HepG2 (cell line): ENCODE measurements around the gene MAP3K1. TPM values are rescaled to one million over a fixed set of nuclear protein-coding genes. Genes with fewer than 3 reads are reported as not detected.

Source experiments
- CBFB ChIP-seq: sonication (generic); formaldehyde crosslinking; IDR thresholded peaks from 2 replicates; pipeline ENCODE4 v1.4.0; 2020; ENCODE audit warnings: missing genetic modification reagents
- CCAR2 ChIP-seq: fragments of 200-400 bp; formaldehyde crosslinking; optimal IDR thresholded peaks from 2 replicates; pipeline ENCODE3; 2018; ENCODE audit warnings: low read depth, mild to moderate bottlenecking, low read length, moderate library complexity
- DMAP1 ChIP-seq: IDR thresholded peaks from 2 replicates; pipeline ENCODE4 v1.6.1; 2016
- EZH2 ChIP-seq: conservative IDR thresholded peaks from 2 replicates; pipeline ENCODE4 v1.6.1; 2012; ENCODE audit warnings: mild to moderate bottlenecking, low read depth, low read length, moderate library complexity
- FOXP4 ChIP-seq: sonication (generic); formaldehyde crosslinking; IDR thresholded peaks from 2 replicates; pipeline ENCODE4 v1.4.0; 2020; ENCODE audit warnings: missing genetic modification reagents
- ISL2 ChIP-seq: sonication (generic); formaldehyde crosslinking; IDR thresholded peaks from 2 replicates; pipeline ENCODE4 v1.5.0; 2020; ENCODE audit warnings: missing genetic modification reagents
- MYC ChIP-seq: sonication (generic); formaldehyde crosslinking; IDR thresholded peaks from 2 replicates; pipeline ENCODE4 v1.9.0; 2021; ENCODE audit warnings: missing genetic modification reagents, borderline replicate concordance
- MZF1 ChIP-seq: sonication (generic); formaldehyde crosslinking; IDR thresholded peaks from 2 replicates; pipeline ENCODE4 v1.8.1; 2023; ENCODE audit warnings: mild to moderate bottlenecking, missing genetic modification reagents, borderline replicate concordance
- NR2C2 ChIP-seq: sonication (generic); formaldehyde crosslinking; IDR thresholded peaks from 2 replicates; pipeline ENCODE4 v1.4.0; 2020; ENCODE audit warnings: missing genetic modification reagents, mild to moderate bottlenecking, moderate library complexity, borderline replicate concordance
- SPEN ChIP-seq: sonication (generic); formaldehyde crosslinking; IDR thresholded peaks from 2 replicates; pipeline ENCODE4 v1.5.1; 2020; ENCODE audit warnings: low read depth, mild to moderate bottlenecking, missing genetic modification reagents
- U2AF2 ChIP-seq: fragments of 200-400 bp; formaldehyde crosslinking; IDR thresholded peaks from 2 replicates; pipeline ENCODE4 v1.6.1; 2017; ENCODE audit warnings: low read depth, mild to moderate bottlenecking, low read length
- ZBTB40 ChIP-seq, 2 experiments: fragments of 450-650 bp in 1 of 2; sonication (generic) in 1 of 2; formaldehyde crosslinking in 1 of 2; IDR thresholded peaks; 2 replicates each; pipeline versions ENCODE4 v1.6.1 to v1.8.0; 2016 to 2022; ENCODE audit warnings: antibody characterized with exemption in 1 of 2, mild to moderate bottlenecking in 1 of 2, missing genetic modification reagents in 1 of 2
- ZNF335 ChIP-seq: sonication (generic); formaldehyde crosslinking; IDR thresholded peaks from 2 replicates; pipeline ENCODE4 v1.4.0; 2020; ENCODE audit warnings: missing genetic modification reagents
- ZNF704 ChIP-seq: sonication (generic); formaldehyde crosslinking; IDR thresholded peaks from 2 replicates; pipeline ENCODE4 v1.8.1; 2023; ENCODE audit warnings: mild to moderate bottlenecking, inconsistent platforms, moderate library complexity, missing genetic modification reagents, borderline replicate concordance
- ZNF777 ChIP-seq: sonication (generic); formaldehyde crosslinking; IDR thresholded peaks from 2 replicates; pipeline ENCODE4 v1.4.0; 2020; ENCODE audit warnings: missing genetic modification reagents
- ZSCAN22 ChIP-seq: sonication (generic); formaldehyde crosslinking; IDR thresholded peaks from 2 replicates; pipeline ENCODE4 v1.4.0; 2020; ENCODE audit warnings: mild to moderate bottlenecking, missing genetic modification reagents
- ZSCAN31 ChIP-seq: sonication (generic); formaldehyde crosslinking; IDR thresholded peaks from 2 replicates; pipeline ENCODE4 v1.5.0; 2020; ENCODE audit warnings: low read depth, mild to moderate bottlenecking, missing genetic modification reagents
- polyA plus RNA-seq, 8 experiments: library from polyadenylated mRNA; depleted of rRNA in 3 of 8; stranded (reverse) in 7 of 8; unstranded in 1 of 8; fragments of >200 nt; fragmentation: Illumina TruSeq in 4 of 8; extraction: Trizol in 4 of 8; gene quantifications; 2 replicates each; pipeline versions ENCODE4 v1.2.1 to v1.2.3, GENCODE V29; 2011 to 2016; ENCODE audit warnings: low read depth in 4 of 8, missing spikeins in 1 of 8, mixed read lengths in 1 of 8; ENCODE audit not compliant: insufficient read depth in 1 of 8
- total RNA-seq, 5 experiments: library from RNA; depleted of rRNA; stranded (reverse); fragments of >200 nt; fragmentation: Illumina TruSeq; extraction: Trizol; gene quantifications; 2 replicates each; pipeline ENCODE4 v1.2.3, GENCODE V29; 2016; ENCODE audit warnings: low read depth in 1 of 5

MAP3K1 gene
- total and polyA plus RNA-seq, 2 of the 13 experiments (the other 11 are each of a cell fraction or from before 2014, with no cell fraction given) = 16.4 to 30.3 TPM

- TF ChIP-seq ZBTB40 (IDR thresholded peaks at IDR 0.05) (no peak), ZBTB40 (CRISPR knock-in tag; IDR thresholded peaks at IDR 0.05) (0 out of 2 replicates have a peak, but pooled peaks have one; percentile 9), ZSCAN31 (peak; percentile 79), MYC (peak; percentile 65), ISL2 (0 out of 2 replicates have a peak, but pooled peaks have one; percentile 38), EZH2 (no peak), ZNF777 (peak; percentile 96), ZNF704 (CRISPR knock-in tag) (no peak), ZNF335 (CRISPR knock-in tag) (no peak), U2AF2 (0 out of 2 replicates have a peak, but pooled peaks have one; percentile 38), CCAR2 (no peak), NR2C2 (CRISPR knock-in tag) (0 out of 2 replicates have a peak, but pooled peaks have one; percentile 30), CBFB (0 out of 2 replicates have a peak, but pooled peaks have one; percentile 20), MZF1 (CRISPR knock-in tag) (no peak), ZSCAN22 (CRISPR knock-in tag) (no peak), SPEN (CRISPR knock-in tag) (peak; percentile 58; the same call in 1 of the 2 replicates), FOXP4 (CRISPR knock-in tag) (no peak), DMAP1 (0 out of 2 replicates have a peak, but pooled peaks have one; percentile 23)
These were observed at the start of gene MAP3K1 (continued) for GRCh38 chr5:56814963-56815657.
